Peyer's patch (tissue), 4 donors: ENCODE measurements around the gene CPNE7. TPM values are rescaled to one million over a fixed set of nuclear protein-coding genes. Genes with fewer than 3 reads are reported as not detected.
"Not testable (repeated sequence)": the region's sequence is repeated elsewhere in the genome, so short reads cannot be mapped to it uniquely, and the experiment has no call there.

Experiments
- DNase-seq, 3 donors: peaks; one replicate each; pipeline ENCODE4 v3.0.0-alpha.2; 2017 to 2019
- H3K27ac ChIP-seq, 4 donors: fragments of 200-600 bp; sonication (generic); one replicate each; pipeline ENCODE4 v1.5.1; 2016 to 2019
- H3K27me3 ChIP-seq, 2 donors: fragments of 200-600 bp; sonication (generic); one replicate each; pipeline ENCODE4 v1.5.1; 2019
- H3K36me3 ChIP-seq, 3 donors: fragments of 200-600 bp; sonication (generic); one replicate each; pipeline ENCODE4 v1.5.1; 2016 to 2019
- H3K4me1 ChIP-seq, 4 donors: fragments of 200-600 bp; sonication (generic); one replicate each; pipeline ENCODE4 v1.5.1; 2016 to 2019
- H3K4me3 ChIP-seq, 4 donors: fragments of 200-600 bp; sonication (generic); 1 replicate in 3 of 4; 2 replicates in 1 of 4; pipeline ENCODE4 v1.5.1; 2016 to 2019; ENCODE audit warnings: mild to moderate bottlenecking in 1 of 4
- H3K9me3 ChIP-seq, 4 donors: fragments of 200-600 bp; sonication (generic); one replicate each; pipeline ENCODE4 v1.5.1; 2016 to 2019; ENCODE audit warnings: mild to moderate bottlenecking in 1 of 4
- POLR2A ChIP-seq, 2 donors: fragments of 450-650 bp; IDR thresholded peaks; one replicate each; pipeline ENCODE4 v1.5.1; 2017; ENCODE audit warnings: antibody characterized with exemption in 2 of 2, mild to moderate bottlenecking in 2 of 2, moderate library complexity in 2 of 2
- total RNA-seq, 4 donors: library from RNA; depleted of rRNA; stranded (reverse); fragments of >200 nt; gene quantifications; one replicate each; pipeline ENCODE4 v1.1.0, GENCODE V29; 2016
- TF ChIP-seq, protein P1 (sequence below), 6 experiments: fragments of 450-650 bp in 4 of 6; fragments of 200-600 bp in 2 of 6; sonication (generic) in 1 of 6; IDR thresholded peaks; one replicate each; pipeline ENCODE4 v1.5.1; 2017 to 2019; ENCODE audit warnings: antibody characterized with exemption in 6 of 6, mild to moderate bottlenecking in 3 of 6, moderate library complexity in 1 of 6

CPNE7 gene
- total RNA-seq, 4 donors from 2014 or later = 7.4 to 48.7 (median 13.5) TPM

GRCh38 chr16:89567656-89568594, 7.6 kb upstream of the CPNE7 start:
- TF ChIP-seq, protein P1, sequence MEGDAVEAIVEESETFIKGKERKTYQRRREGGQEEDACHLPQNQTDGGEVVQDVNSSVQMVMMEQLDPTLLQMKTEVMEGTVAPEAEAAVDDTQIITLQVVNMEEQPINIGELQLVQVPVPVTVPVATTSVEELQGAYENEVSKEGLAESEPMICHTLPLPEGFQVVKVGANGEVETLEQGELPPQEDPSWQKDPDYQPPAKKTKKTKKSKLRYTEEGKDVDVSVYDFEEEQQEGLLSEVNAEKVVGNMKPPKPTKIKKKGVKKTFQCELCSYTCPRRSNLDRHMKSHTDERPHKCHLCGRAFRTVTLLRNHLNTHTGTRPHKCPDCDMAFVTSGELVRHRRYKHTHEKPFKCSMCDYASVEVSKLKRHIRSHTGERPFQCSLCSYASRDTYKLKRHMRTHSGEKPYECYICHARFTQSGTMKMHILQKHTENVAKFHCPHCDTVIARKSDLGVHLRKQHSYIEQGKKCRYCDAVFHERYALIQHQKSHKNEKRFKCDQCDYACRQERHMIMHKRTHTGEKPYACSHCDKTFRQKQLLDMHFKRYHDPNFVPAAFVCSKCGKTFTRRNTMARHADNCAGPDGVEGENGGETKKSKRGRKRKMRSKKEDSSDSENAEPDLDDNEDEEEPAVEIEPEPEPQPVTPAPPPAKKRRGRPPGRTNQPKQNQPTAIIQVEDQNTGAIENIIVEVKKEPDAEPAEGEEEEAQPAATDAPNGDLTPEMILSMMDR (IDR thresholded peaks at IDR 0.05) = no peak
- TF ChIP-seq POLR2A (IDR thresholded peaks at IDR 0.05) = no peak
- Histone ChIP-seq H3K9me3 (no peaks in the 10 kb centered on the region), H3K4me1 (peaks cover 4 to 41% (median 20%) of the 10 kb centered on the region in 4 donors), H3K27me3 (no peaks in the 10 kb centered on the region), H3K27ac (no peak overlapping the region), H3K4me3 (no peak overlapping the region), H3K36me3 (peaks cover 0 to 17% (median 0%) of the 10 kb centered on the region in 3 donors)
- no peak for DNase-seq

- Histone ChIP-seq H3K27me3 (peaks cover 0 to 4% of the 10 kb centered on the region in 2 donors), H3K36me3 (peaks cover 0 to under 1% (median 0%) of the 10 kb centered on the region in 3 donors), H3K4me1 (peaks cover 4 to 31% (median 15%) of the 10 kb centered on the region in 4 donors), H3K27ac (no peak overlapping the region), H3K4me3 (no peak overlapping the region), H3K9me3 (no peaks in the 10 kb centered on the region)
- TF ChIP-seq POLR2A (IDR thresholded peaks at IDR 0.05) = no peak
- TF ChIP-seq, protein P1 (IDR thresholded peaks at IDR 0.05) = no peak
- no peak for DNase-seq
Observed at GRCh38 chr16:89569506-89570341, 5.8 kb upstream of the CPNE7 start.

DNA sequence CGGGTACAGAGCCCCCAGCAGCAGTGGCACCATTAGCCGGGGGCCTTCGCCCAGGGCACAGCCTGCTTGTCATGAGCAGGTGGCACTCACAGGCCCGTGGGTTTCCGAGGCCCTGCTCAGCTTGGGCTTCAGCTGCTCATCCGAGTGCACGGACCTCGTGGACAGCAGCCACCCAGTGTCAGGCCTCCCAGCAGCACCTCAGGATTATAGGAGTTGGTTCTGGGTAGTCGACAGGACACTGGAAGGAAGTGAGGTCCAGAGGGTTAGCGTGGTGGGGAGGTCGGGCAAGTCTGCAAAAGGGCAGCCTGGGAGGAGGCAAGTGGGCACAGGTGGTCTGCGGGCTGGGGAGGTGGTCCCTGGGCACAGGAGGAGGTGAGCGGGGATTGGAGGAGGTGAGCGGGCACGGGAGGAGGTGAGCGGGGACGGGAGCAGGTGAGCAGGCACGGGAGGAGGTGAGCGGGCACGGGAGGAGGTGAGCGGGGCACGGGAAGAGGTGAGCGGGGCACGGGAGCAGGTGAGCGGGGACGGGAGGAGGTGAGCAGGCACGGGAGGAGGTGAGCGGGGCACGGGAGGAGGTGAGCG, 5.1 kb upstream of the CPNE7 start:
- no peak overlapping the region for H3K27ac ChIP-seq
- no peak for TF ChIP-seq POLR2A (IDR thresholded peaks at IDR 0.05)
- TF ChIP-seq, protein P1 (IDR thresholded peaks at IDR 0.05) = no peak
- H3K27me3 ChIP-seq = peaks cover 0 to 5% of the 10 kb centered on the region in 2 donors

GRCh38 chr16:89570983-89571598, 4.5 kb upstream of the CPNE7 start:
- not testable (repeated sequence) for DNase-seq, H3K36me3 ChIP-seq, H3K27me3 ChIP-seq, H3K27ac ChIP-seq, H3K4me3 ChIP-seq, H3K9me3 ChIP-seq
- peaks cover under 1 to 30% (median 14%) of the 10 kb centered on the region in 4 donors for H3K4me1 ChIP-seq

More for the DNA sequence above, 5.1 kb upstream of the CPNE7 start:
- Histone ChIP-seq H3K4me1 (peaks cover 4 to 31% (median 14%) of the 10 kb centered on the region in 4 donors), H3K36me3 (no peaks in the 10 kb centered on the region), H3K4me3 (no peak overlapping the region), H3K9me3 (no peaks in the 10 kb centered on the region)
- no peak for DNase-seq

DNA sequence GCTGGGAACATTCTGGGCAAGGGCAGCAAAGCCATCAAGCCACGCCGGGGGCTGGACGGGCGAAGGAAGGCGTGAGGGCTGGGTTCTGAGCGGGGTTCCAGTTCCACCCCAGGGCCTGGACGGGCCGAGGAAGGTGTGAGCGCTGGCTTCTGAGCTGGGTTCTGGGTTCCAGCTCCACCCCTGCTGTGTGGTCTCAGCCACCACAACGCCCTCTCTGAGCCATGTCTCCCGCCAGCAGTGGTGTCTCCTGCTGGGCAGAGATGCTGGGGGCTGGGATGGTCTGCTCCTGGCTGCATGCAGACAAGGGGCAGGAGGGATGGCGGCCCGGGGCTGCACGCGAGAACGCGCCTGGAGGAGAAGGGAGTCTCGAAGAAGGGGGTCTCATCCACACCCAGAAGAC, 3.9 kb upstream of the CPNE7 start:
- peaks cover 0 to 29% (median 14%) of the 10 kb centered on the region in 4 donors for H3K4me1 ChIP-seq
- no peak for DNase-seq
- no peaks in the 10 kb centered on the region for H3K9me3 ChIP-seq
- peaks cover 0 to 5% of the 10 kb centered on the region in 2 donors for H3K27me3 ChIP-seq
- no peak overlapping the region for H3K27ac ChIP-seq
- no peaks in the 10 kb centered on the region for H3K36me3 ChIP-seq
- no peak overlapping the region for H3K4me3 ChIP-seq
- TF ChIP-seq, protein P1 (IDR thresholded peaks at IDR 0.05) = no peak
- no peak for TF ChIP-seq POLR2A (IDR thresholded peaks at IDR 0.05)
